ENCODE results near the gene LEPR.

LEPR gene

GRCh38 chr1:65412984-65413375 is 7.5 kb upstream of the LEPR start:
- no peaks in the 10 kb centered on the region for H3K27me3 ChIP-seq (ENCODE audit: insufficient read depth, low read length)
- no peaks in the 10 kb centered on the region for H3F3A ChIP-seq (ENCODE audit: insufficient read depth, low read length)
- no peak for TF ChIP-seq CTCF (IDR thresholded peaks at IDR 0.05; ENCODE audit: low read length)
- no peak for TF ChIP-seq EZH2 (IDR thresholded peaks at IDR 0.05; ENCODE audit: borderline replicate concordance, low read length)
- H3K27ac ChIP-seq (ENCODE audit: low read depth, low read length, poor library complexity, severe bottlenecking): no peak overlapping the region
- H3K36me3 ChIP-seq (ENCODE audit: insufficient read depth, low read length): 0 out of 2 replicates have a peak, but pooled peaks cover 3% of the 10 kb centered on the region
- no peak overlapping the region for H3K4me2 ChIP-seq (ENCODE audit: low read length)
- H3K9ac ChIP-seq (ENCODE audit: low read length): no peak overlapping the region
- H3K79me2 ChIP-seq (ENCODE audit: insufficient read depth, low read length): no peaks in the 10 kb centered on the region
- H3K4me3 ChIP-seq (ENCODE audit: low read depth, low read length, poor library complexity, severe bottlenecking): no peak overlapping the region
- H2AFZ ChIP-seq (ENCODE audit: low read length): no peak overlapping the region
- H3K9me3 ChIP-seq (ENCODE audit: low read length): no peaks in the 10 kb centered on the region
- no peaks in the 10 kb centered on the region for H3K9me2 ChIP-seq (ENCODE audit: low read depth, low read length)
- H3K4me1 ChIP-seq (ENCODE audit: insufficient read depth, low read length, severe bottlenecking): no peaks in the 10 kb centered on the region
- no peaks in the 10 kb centered on the region for H4K20me1 ChIP-seq (ENCODE audit: insufficient read depth, low read length)

DNA sequence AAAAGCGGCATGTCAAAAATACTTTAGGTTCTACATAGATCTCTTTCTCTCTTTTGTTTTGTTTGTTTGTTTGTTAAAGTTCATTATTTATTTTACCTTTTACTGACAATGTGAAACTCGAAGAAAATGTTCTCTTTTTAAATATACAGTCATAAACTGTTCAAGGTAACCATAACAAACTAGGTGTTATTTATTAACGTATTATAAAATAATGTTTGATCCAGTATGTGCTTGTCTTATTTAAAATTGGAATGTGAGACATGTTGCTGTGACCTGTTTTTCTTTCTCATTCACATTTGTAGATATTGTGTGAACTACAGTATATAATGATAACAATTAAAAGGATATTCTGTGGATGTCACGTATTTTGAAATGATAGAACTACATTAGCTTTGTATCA is 5.9 kb upstream of the LEPR start:
- Histone ChIP-seq H3K9me2 (ENCODE audit: low read depth, low read length) (no peaks in the 10 kb centered on the region), H3K4me1 (ENCODE audit: insufficient read depth, low read length, severe bottlenecking) (peaks cover 8% of the 10 kb centered on the region), H3K79me2 (ENCODE audit: insufficient read depth, low read length) (no peaks in the 10 kb centered on the region), H3K9me3 (ENCODE audit: low read length) (no peaks in the 10 kb centered on the region), H3F3A (ENCODE audit: insufficient read depth, low read length) (no peaks in the 10 kb centered on the region), H3K9ac (ENCODE audit: low read length) (no peak overlapping the region), H3K27me3 (ENCODE audit: insufficient read depth, low read length) (no peaks in the 10 kb centered on the region), H4K20me1 (ENCODE audit: insufficient read depth, low read length) (no peaks in the 10 kb centered on the region), H3K4me2 (ENCODE audit: low read length) (no peak overlapping the region), H3K27ac (ENCODE audit: low read depth, low read length, poor library complexity, severe bottlenecking) (no peak overlapping the region), H2AFZ (ENCODE audit: low read length) (no peak overlapping the region), H3K4me3 (ENCODE audit: low read depth, low read length, poor library complexity, severe bottlenecking) (no peak overlapping the region), H3K36me3 (ENCODE audit: insufficient read depth, low read length) (0 out of 2 replicates have a peak, but pooled peaks cover 3% of the 10 kb centered on the region)
- TF ChIP-seq EZH2 (IDR thresholded peaks at IDR 0.05; ENCODE audit: borderline replicate concordance, low read length): no peak

GRCh38 chr1:65416767-65417166 is 3.7 kb upstream of the LEPR start:
- Histone ChIP-seq H2AFZ (ENCODE audit: low read length) (no peak overlapping the region), H3K9ac (ENCODE audit: low read length) (no peak overlapping the region), H3K27ac (ENCODE audit: low read depth, low read length, poor library complexity, severe bottlenecking) (no peak overlapping the region), H3K27me3 (ENCODE audit: insufficient read depth, low read length) (no peaks in the 10 kb centered on the region), H3F3A (ENCODE audit: insufficient read depth, low read length) (no peaks in the 10 kb centered on the region), H3K9me2 (ENCODE audit: low read depth, low read length) (no peaks in the 10 kb centered on the region), H4K20me1 (ENCODE audit: insufficient read depth, low read length) (no peaks in the 10 kb centered on the region), H3K79me2 (ENCODE audit: insufficient read depth, low read length) (0 out of 2 replicates have a peak, but pooled peaks cover 9% of the 10 kb centered on the region), H3K36me3 (ENCODE audit: insufficient read depth, low read length) (no peaks in the 10 kb centered on the region), H3K9me3 (ENCODE audit: low read length) (no peaks in the 10 kb centered on the region), H3K4me1 (ENCODE audit: insufficient read depth, low read length, severe bottlenecking) (peaks cover 16% of the 10 kb centered on the region), H3K4me2 (ENCODE audit: low read length) (no peak overlapping the region), H3K4me3 (ENCODE audit: low read depth, low read length, poor library complexity, severe bottlenecking) (no peak overlapping the region)
- no peak for TF ChIP-seq EZH2 (IDR thresholded peaks at IDR 0.05; ENCODE audit: borderline replicate concordance, low read length)
- TF ChIP-seq CTCF (IDR thresholded peaks at IDR 0.05; ENCODE audit: low read length): no peak

DNA sequence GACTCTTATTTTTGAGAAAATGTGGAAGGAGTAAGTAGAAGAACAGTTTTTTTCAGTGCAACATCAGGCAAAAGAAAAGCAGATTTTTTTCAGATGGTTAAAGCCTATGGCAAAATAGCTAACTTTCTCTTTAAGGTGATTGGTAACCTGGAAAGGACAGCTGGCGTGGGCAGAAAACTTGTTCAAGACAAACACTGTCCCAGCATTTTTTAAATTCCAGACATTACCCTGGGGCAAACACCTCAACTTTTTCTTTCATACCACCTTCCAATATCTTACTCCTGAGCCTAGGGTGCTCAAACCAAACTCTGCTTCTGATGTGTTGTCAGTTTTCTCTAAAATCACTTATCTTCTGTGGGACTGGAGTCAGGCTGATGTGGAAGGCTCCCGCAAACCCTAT is 2.7 kb upstream of the LEPR start:
- no peaks in the 10 kb centered on the region for H4K20me1 ChIP-seq (ENCODE audit: insufficient read depth, low read length)
- peaks cover 25% of the 10 kb centered on the region for H3K4me1 ChIP-seq (ENCODE audit: insufficient read depth, low read length, severe bottlenecking)
- H3K27ac ChIP-seq (ENCODE audit: low read depth, low read length, poor library complexity, severe bottlenecking): no peak overlapping the region
- no peaks in the 10 kb centered on the region for H3K27me3 ChIP-seq (ENCODE audit: insufficient read depth, low read length)
- no peak overlapping the region for H3K9ac ChIP-seq (ENCODE audit: low read length)
- H3K4me2 ChIP-seq (ENCODE audit: low read length): no peak overlapping the region
- no peaks in the 10 kb centered on the region for H3F3A ChIP-seq (ENCODE audit: insufficient read depth, low read length)
- H3K9me3 ChIP-seq (ENCODE audit: low read length): no peaks in the 10 kb centered on the region
- H3K9me2 ChIP-seq (ENCODE audit: low read depth, low read length): no peaks in the 10 kb centered on the region
- no peaks in the 10 kb centered on the region for H3K36me3 ChIP-seq (ENCODE audit: insufficient read depth, low read length)
- TF ChIP-seq CTCF (IDR thresholded peaks at IDR 0.05; ENCODE audit: low read length) (no peak), EZH2 (IDR thresholded peaks at IDR 0.05; ENCODE audit: borderline replicate concordance, low read length) (no peak)
- no peak overlapping the region for H2AFZ ChIP-seq (ENCODE audit: low read length)
- H3K4me3 ChIP-seq (ENCODE audit: low read depth, low read length, poor library complexity, severe bottlenecking): no peak overlapping the region
- 0 out of 2 replicates have a peak, but pooled peaks cover 9% of the 10 kb centered on the region for H3K79me2 ChIP-seq (ENCODE audit: insufficient read depth, low read length)
